NCI-H446 treated with DMSO at 0.1 percent for 48 hours (cell line): ENCODE measurements around the gene MTMR10.

Experiments
- DNase-seq: peaks from one replicate; lab custom pipeline; 2025; lab: John Stamatoyannopoulos, UW

MTMR10 gene

GRCh38 chr15:31012455-31012854 lies 21.0 kb upstream of the MTMR10 start:
- DNase-seq, result no peak

- no peak for DNase-seq
Measured at GRCh38 chr15:31010036-31010435, 18.6 kb upstream of the MTMR10 start.

DNA sequence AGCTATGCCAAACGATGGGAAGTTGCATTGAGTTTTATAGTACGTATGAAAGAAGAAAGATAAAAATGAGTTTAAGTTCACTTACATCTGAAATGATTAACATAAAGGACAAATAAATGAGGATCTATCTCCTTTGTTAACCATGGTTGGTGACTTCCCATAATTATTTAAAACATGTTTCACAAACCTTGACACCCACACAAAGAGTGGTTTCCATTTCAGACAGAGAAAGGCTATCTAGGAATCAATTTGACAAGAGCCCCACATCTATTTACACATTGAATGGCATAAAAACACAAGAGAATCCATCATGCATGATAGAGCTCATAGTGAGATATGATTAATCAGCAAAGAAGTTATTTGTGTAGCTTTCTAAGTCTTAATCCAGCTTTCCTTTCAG lies 14.2 kb upstream of the MTMR10 start:
- DNase-seq, result no peak

GRCh38 chr15:31004220-31004733 lies 12.8 kb upstream of the MTMR10 start:
- no peak for DNase-seq

GRCh38 chr15:31001702-31002101 lies 10.3 kb upstream of the MTMR10 start:
- DNase-seq, result no peak

GRCh38 chr15:30999729-31000128 lies 8.3 kb upstream of the MTMR10 start:
- no peak for DNase-seq

GRCh38 chr15:30997270-30997669 lies 5.8 kb upstream of the MTMR10 start:
- no peak for DNase-seq

- no peak for DNase-seq
Measured at GRCh38 chr15:30992249-30992864, 929 bp upstream of the MTMR10 start.

DNA sequence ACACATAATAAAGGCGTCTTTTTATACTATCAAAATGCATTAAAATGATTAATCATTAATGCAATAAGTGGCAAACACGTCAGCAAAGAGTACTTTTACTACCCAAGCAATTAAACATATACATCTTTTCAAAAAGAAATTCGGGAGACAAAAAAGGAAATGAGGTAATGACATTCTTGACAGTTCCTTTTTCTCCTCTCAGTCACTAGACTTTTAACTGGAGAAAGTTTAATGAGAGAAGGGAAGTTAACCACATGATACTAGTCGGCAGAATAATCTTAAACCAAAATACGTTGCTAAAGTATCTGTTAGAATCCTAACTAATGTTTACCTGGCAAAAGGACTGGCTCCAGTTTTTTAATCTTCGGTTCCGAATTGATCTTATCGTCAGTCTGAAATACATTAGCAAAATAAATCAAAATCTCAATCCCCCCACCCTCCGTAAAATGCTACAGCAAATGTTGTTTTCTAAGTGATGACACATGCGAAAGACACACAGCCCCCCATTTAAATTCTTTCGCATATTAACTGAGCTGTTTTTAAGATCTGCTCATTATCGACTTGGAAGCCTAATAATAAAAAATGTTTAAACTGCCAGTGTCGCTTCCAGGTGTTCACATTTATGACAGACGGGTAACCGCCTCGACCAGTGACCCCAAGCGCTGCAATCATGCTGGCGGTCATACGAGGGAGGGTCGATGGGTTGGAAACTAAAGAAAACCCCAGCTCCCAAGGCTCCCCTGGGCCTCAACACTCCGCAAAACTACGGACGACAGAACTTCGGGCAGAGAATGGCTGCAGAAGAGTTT lies 778 bp downstream of the MTMR10 start:
- DNase-seq, result no peak

DNA sequence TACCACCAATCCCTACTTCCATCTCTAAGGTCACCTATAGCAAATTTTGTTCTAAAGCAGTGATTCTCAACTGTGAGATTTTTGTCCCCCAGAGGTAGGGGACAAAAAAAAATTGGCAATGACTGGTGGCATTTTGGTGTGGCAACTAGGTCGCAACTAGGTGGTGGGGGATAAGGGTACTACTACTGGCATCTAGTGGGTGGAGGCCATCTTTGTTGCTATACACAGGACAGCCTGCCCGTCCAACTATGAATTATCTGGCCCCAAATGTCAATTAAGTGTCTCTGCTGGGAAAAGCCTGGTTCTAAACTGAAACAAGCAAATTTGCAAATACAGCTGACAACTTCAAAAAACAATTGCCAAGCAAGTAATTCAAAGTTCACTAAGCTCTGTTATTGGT lies 1.4 kb downstream of the MTMR10 start:
- DNase-seq, result no peak

- no peak for DNase-seq
Measured at GRCh38 chr15:30985081-30985531, 6.3 kb downstream of the MTMR10 start.

- no peak for DNase-seq
Measured at GRCh38 chr15:30984542-30984941, 6.9 kb downstream of the MTMR10 start.

- DNase-seq, result no peak
Measured at GRCh38 chr15:30984118-30984517, 7.3 kb downstream of the MTMR10 start.

- no peak for DNase-seq
Measured at GRCh38 chr15:30979457-30979856, 12.0 kb downstream of the MTMR10 start.

DNA sequence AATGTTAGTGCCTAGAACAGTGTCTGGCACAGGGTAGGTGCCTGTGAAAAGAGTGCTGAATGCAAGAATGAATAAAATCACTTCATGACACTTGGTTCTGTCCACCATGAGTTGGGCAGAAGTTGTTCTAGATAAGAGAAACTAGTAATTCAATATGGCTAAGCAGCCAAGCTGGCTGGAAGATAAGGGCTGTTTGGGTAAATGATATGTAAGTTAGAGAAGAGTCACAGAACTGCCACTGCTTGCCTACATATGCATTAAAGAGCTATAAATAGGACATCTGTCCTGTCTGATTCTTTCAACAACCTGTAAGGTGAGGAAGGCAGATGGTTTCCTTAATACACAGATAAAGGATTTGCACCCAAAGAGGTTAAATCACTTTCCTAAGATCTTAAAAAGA lies 13.1 kb downstream of the MTMR10 start:
- no peak for DNase-seq

DNA sequence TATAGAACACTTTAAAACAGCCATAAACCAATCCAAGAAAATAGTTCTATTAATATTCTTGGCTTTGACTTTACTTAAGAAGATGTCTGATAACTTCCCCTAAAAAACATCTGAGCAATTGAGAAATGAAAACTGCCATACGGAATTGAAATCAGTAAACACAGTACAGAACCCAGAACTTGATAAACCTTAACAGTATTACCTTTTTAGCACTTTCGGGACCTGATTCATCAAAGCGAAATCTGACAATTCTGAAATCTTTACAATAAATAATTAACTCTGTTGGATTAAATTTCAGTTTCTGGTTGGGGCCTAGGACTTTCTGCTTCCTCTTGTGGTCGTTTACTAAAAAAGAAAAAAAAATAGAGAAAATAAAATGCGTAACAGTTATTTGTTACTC lies 17.3 kb downstream of the MTMR10 start:
- DNase-seq, result no peak

GRCh38 chr15:30973379-30973778 lies 18.0 kb downstream of the MTMR10 start:
- DNase-seq, result no peak

GRCh38 chr15:30969724-30970123 lies 21.7 kb downstream of the MTMR10 start:
- DNase-seq, result no peak

GRCh38 chr15:30963681-30964080 lies 27.7 kb downstream of the MTMR10 start:
- DNase-seq, result no peak

GRCh38 chr15:30962659-30963058 lies 28.8 kb downstream of the MTMR10 start:
- DNase-seq, result no peak

DNA sequence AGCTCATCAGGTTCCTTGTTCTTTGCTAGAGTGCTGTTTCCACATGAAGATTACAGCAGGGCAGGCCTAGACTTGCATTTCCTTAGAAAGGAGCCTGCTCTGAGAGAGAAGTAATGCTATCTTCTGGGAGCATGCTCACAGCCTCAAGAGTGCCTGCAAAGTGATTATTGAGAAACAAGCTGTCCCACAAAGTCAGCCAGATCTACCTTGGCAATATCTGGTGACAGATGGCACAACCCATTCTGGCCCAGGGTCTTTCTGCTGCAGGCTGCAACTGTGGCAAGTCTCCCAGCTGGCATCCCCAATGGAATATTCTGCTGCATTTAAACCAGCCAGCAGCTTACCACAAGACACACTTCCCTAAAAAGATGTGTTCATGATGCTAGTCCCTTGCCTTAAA lies 29.3 kb downstream of the MTMR10 start:
- DNase-seq, result peak; percentile 84

- no peak for DNase-seq
Measured at GRCh38 chr15:30958219-30958618, 33.2 kb downstream of the MTMR10 start.
